Measurements from ENCODE around the gene MORN1. TPM values are rescaled to one million over a fixed set of nuclear protein-coding genes. Genes with fewer than 3 reads are reported as not detected.
A peak's percentile ranks its signal among the peaks of the same experiment; 100 is the strongest.
"Not testable (repeated sequence)": the region's sequence is repeated elsewhere in the genome, so short reads cannot be mapped to it uniquely, and the experiment has no call there.

MORN1 gene
- total RNA-seq, 4 donors from 2014 or later: 4.9 to 21.5 (median 15.9) TPM

- DNase-seq: no peak
- H3K27me3 ChIP-seq: no peaks in the 10 kb centered on the region
- no peak overlapping the region for H3K4me3 ChIP-seq
- TF ChIP-seq CTCF (IDR thresholded peaks at IDR 0.05) (no peak), POLR2A (IDR thresholded peaks at IDR 0.05) (no peak)
- no peaks in the 10 kb centered on the region for H3K36me3 ChIP-seq
- H3K9me3 ChIP-seq: no peaks in the 10 kb centered on the region
- no peak overlapping the region for H3K27ac ChIP-seq
- H3K4me1 ChIP-seq: peaks cover 0 to 4% (median 0%) of the 10 kb centered on the region in 4 donors
Observed at GRCh38 chr1:2327841-2328240, 63.5 kb downstream of the MORN1 start.

GRCh38 chr1:2327162-2327561, 64.2 kb downstream of the MORN1 start:
- not testable (repeated sequence) for DNase-seq, H3K4me1 ChIP-seq, H3K4me3 ChIP-seq, H3K27me3 ChIP-seq, H3K27ac ChIP-seq, H3K9me3 ChIP-seq, H3K36me3 ChIP-seq

GRCh38 chr1:2326524-2326923, 64.8 kb downstream of the MORN1 start:
- Histone ChIP-seq H3K27ac (no peak overlapping the region), H3K36me3 (no peaks in the 10 kb centered on the region), H3K27me3 (no peaks in the 10 kb centered on the region), H3K4me1 (peaks cover 0 to 7% (median 0%) of the 10 kb centered on the region in 4 donors), H3K4me3 (no peak overlapping the region), H3K9me3 (no peaks in the 10 kb centered on the region)
- TF ChIP-seq CTCF (IDR thresholded peaks at IDR 0.05) (no peak), POLR2A (IDR thresholded peaks at IDR 0.05) (no peak)
- DNase-seq: no peak

GRCh38 chr1:2324553-2325366, 66.6 kb downstream of the MORN1 start:
- Histone ChIP-seq H3K9me3 (no peaks in the 10 kb centered on the region), H3K27me3 (no peaks in the 10 kb centered on the region), H3K4me1 (peaks cover 0 to 14% (median 0%) of the 10 kb centered on the region in 4 donors), H3K4me3 (no peak overlapping the region), H3K36me3 (no peaks in the 10 kb centered on the region), H3K27ac (no peak overlapping the region)
- DNase-seq: no peak
- TF ChIP-seq CTCF (IDR thresholded peaks at IDR 0.05): no peak
- no peak for TF ChIP-seq POLR2A (IDR thresholded peaks at IDR 0.05)

GRCh38 chr1:2323451-2323974, 67.8 kb downstream of the MORN1 start:
- peaks cover 0 to 14% (median 0%) of the 10 kb centered on the region in 4 donors for H3K4me1 ChIP-seq
- TF ChIP-seq CTCF (IDR thresholded peaks at IDR 0.05) (no peak), POLR2A (IDR thresholded peaks at IDR 0.05) (no peak)
- no peaks in the 10 kb centered on the region for H3K27me3 ChIP-seq
- no peaks in the 10 kb centered on the region for H3K36me3 ChIP-seq
- DNase-seq: no peak
- no peak overlapping the region for H3K27ac ChIP-seq
- no peak overlapping the region for H3K4me3 ChIP-seq
- no peaks in the 10 kb centered on the region for H3K9me3 ChIP-seq

- Histone ChIP-seq H3K27ac (peak overlapping the region; percentile 43 to 76 (median 56)), H3K36me3 (no peaks in the 10 kb centered on the region), H3K27me3 (no peaks in the 10 kb centered on the region), H3K4me3 (no peak overlapping the region), H3K9me3 (no peaks in the 10 kb centered on the region), H3K4me1 (peaks cover 0 to 14% (median 0%) of the 10 kb centered on the region in 4 donors)
- no peak for DNase-seq
- TF ChIP-seq POLR2A (IDR thresholded peaks at IDR 0.05) (no peak), CTCF (IDR thresholded peaks at IDR 0.05) (no peak)
Observed at GRCh38 chr1:2322581-2323211, 68.7 kb downstream of the MORN1 start.
